Neural cell (in vitro differentiated cells): ENCODE data around the gene USP20. TPM values are rescaled to one million over a fixed set of nuclear protein-coding genes. Genes with fewer than 3 reads are reported as not detected.
"Not testable (repeated sequence)": the region's sequence is repeated elsewhere in the genome, so short reads cannot be mapped to it uniquely, and the experiment has no call there.

ENCODE experiments used
- H2AFZ ChIP-seq: fragments of 200-600, 300-800 bp; sonication (generic), shearing (Covaris generic); 2 replicates; pipeline ENCODE4 v1.6.0; 2014; ENCODE audit warnings: low read depth, mild to moderate bottlenecking, antibody characterized with exemption, low read length, moderate library complexity
- H3F3A ChIP-seq: fragments of 200-600 bp; shearing (Covaris generic); 2 replicates; pipeline ENCODE4 v1.6.1; 2016; ENCODE audit warnings: mild to moderate bottlenecking, moderate library complexity, mixed read lengths, antibody characterized with exemption, low read length; ENCODE audit not compliant: insufficient read depth, poor library complexity, severe bottlenecking
- H3K27ac ChIP-seq: fragments of 200-600, 300-800 bp; sonication (generic), shearing (Covaris generic); 2 replicates; pipeline ENCODE4 v1.5.1; 2014; ENCODE audit warnings: mild to moderate bottlenecking, low read length, moderate library complexity
- H3K27me3 ChIP-seq: fragments of 300-800, 200-600 bp; sonication (generic), shearing (Covaris generic); 2 replicates; pipeline ENCODE4 v1.6.0; 2014; ENCODE audit warnings: mild to moderate bottlenecking, low read depth, low read length, moderate library complexity; ENCODE audit not compliant: insufficient read depth
- H3K36me3 ChIP-seq: fragments of 300-800, 200-600 bp; sonication (generic), shearing (Covaris generic); 2 replicates; pipeline ENCODE4 v1.5.1; 2014; ENCODE audit warnings: mild to moderate bottlenecking, antibody characterized with exemption, low read length, moderate library complexity; ENCODE audit not compliant: insufficient read depth
- H3K4me2 ChIP-seq: fragments of 300-800, 200-600 bp; sonication (generic), shearing (Covaris generic); 2 replicates; pipeline ENCODE4 v1.6.0; 2014; ENCODE audit warnings: mild to moderate bottlenecking, low read length
- H3K4me3 ChIP-seq: fragments of 300-800, 200-600 bp; sonication (generic), shearing (Covaris generic); 2 replicates; pipeline ENCODE4 v1.5.1; 2014; ENCODE audit warnings: mild to moderate bottlenecking, low read length, moderate library complexity
- H3K79me2 ChIP-seq: fragments of 200-600 bp; shearing (Covaris generic); replicated peaks from 2 replicates; pipeline ENCODE4 v1.6.0; 2014; ENCODE audit warnings: mild to moderate bottlenecking, low read length, moderate library complexity; ENCODE audit not compliant: insufficient read depth
- H3K9ac ChIP-seq: fragments of 300-800, 200-600 bp; sonication (generic), shearing (Covaris generic); 2 replicates; pipeline ENCODE4 v1.6.1; 2016; ENCODE audit warnings: mild to moderate bottlenecking, low read length, mixed read lengths
- H3K9me2 ChIP-seq: fragments of 200-600 bp; shearing (Covaris generic); 2 replicates; pipeline ENCODE4 v1.6.1; 2016; ENCODE audit warnings: mild to moderate bottlenecking, low read length, mixed read lengths; ENCODE audit not compliant: insufficient read depth
- H3K9me3 ChIP-seq: fragments of 200-600, 300-800 bp; sonication (generic), shearing (Covaris generic); 2 replicates; pipeline ENCODE4 v1.6.1; 2016; ENCODE audit warnings: mild to moderate bottlenecking, mixed run types, low read length, moderate library complexity, mixed read lengths
- H4K20me1 ChIP-seq: fragments of 200-600 bp; shearing (Covaris generic); 2 replicates; pipeline ENCODE4 v1.6.1; 2016; ENCODE audit warnings: mild to moderate bottlenecking, mixed run types; ENCODE audit not compliant: insufficient read depth
- EP300 ChIP-seq: fragments of 450-650 bp; conservative IDR thresholded peaks from 2 replicates; pipeline ENCODE4 v1.6.1; 2014; ENCODE audit warnings: antibody characterized with exemption, mild to moderate bottlenecking, moderate library complexity; ENCODE audit not compliant: poor library complexity, severe bottlenecking
- EZH2 ChIP-seq: fragments of 200-600, 300-800 bp; shearing (Covaris generic), sonication (generic); IDR thresholded peaks from 2 replicates; pipeline ENCODE4 v1.6.1; 2014; ENCODE audit warnings: antibody characterized with exemption, low read length, borderline replicate concordance, mild to moderate bottlenecking; ENCODE audit not compliant: insufficient read depth, poor library complexity, severe bottlenecking
- MXI1 ChIP-seq: fragments of 450-650 bp; conservative IDR thresholded peaks from 2 replicates; pipeline ENCODE4 v1.6.1; 2014; ENCODE audit warnings: antibody characterized with exemption, mild to moderate bottlenecking; ENCODE audit not compliant: poor library complexity, severe bottlenecking
- POLR2AphosphoS5 ChIP-seq: IDR thresholded peaks from 2 replicates; pipeline ENCODE4 v1.6.1; 2012
- RAD21 ChIP-seq: fragments of 450-650 bp; conservative IDR thresholded peaks from 2 replicates; pipeline ENCODE4 v1.6.1; 2014; ENCODE audit warnings: antibody characterized with exemption, mild to moderate bottlenecking, moderate library complexity
- SMC3 ChIP-seq: fragments of 450-650 bp; conservative IDR thresholded peaks from 2 replicates; pipeline ENCODE4 v1.6.1; 2014; ENCODE audit warnings: antibody characterized with exemption, mild to moderate bottlenecking, moderate library complexity; ENCODE audit not compliant: poor library complexity
- TAF1 ChIP-seq: IDR thresholded peaks from 2 replicates; pipeline ENCODE4 v1.6.1; 2012; ENCODE audit warnings: low read depth
- polyA plus RNA-seq: library from polyadenylated mRNA; depleted of rRNA; stranded (reverse); fragments of >200 nt; gene quantifications from 2 replicates; pipeline ENCODE4 v1.2.3, GENCODE V29; 2014
- TF ChIP-seq, protein P1 (sequence below): fragments of 450-650 bp; IDR thresholded peaks from 2 replicates; pipeline ENCODE4 v1.5.1; 2014; ENCODE audit warnings: antibody characterized with exemption, mild to moderate bottlenecking, moderate library complexity; ENCODE audit not compliant: poor library complexity, severe bottlenecking
- TF ChIP-seq, protein P2 (sequence below): IDR thresholded peaks from 2 replicates; pipeline ENCODE4 v1.6.1; 2012; ENCODE audit warnings: borderline replicate concordance

USP20 gene
- polyA plus RNA-seq, 1 donor from 2014 or later, result 39.8 TPM

DNA sequence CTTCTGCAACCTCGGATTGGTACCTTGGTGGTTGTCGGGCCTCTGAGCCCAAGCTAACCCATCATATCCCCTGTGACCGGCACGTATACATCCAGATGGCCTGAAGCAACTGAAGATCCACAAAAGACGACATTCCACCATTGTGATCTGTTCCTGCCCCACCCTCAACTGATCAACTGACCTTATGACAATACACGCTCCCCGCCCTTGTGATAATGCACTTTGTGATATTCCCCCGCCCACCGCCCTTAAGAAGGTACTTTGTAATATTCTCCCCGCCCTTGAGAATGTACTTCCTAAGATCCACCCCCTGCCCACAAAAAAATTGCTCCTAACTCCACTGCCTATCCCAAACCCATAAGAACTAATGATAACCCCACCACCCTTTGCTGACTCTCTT, 48.8 kb upstream of the USP20 start:
- TF ChIP-seq TAF1, result no peak
- no peak for TF ChIP-seq EP300
- TF ChIP-seq, protein P1, sequence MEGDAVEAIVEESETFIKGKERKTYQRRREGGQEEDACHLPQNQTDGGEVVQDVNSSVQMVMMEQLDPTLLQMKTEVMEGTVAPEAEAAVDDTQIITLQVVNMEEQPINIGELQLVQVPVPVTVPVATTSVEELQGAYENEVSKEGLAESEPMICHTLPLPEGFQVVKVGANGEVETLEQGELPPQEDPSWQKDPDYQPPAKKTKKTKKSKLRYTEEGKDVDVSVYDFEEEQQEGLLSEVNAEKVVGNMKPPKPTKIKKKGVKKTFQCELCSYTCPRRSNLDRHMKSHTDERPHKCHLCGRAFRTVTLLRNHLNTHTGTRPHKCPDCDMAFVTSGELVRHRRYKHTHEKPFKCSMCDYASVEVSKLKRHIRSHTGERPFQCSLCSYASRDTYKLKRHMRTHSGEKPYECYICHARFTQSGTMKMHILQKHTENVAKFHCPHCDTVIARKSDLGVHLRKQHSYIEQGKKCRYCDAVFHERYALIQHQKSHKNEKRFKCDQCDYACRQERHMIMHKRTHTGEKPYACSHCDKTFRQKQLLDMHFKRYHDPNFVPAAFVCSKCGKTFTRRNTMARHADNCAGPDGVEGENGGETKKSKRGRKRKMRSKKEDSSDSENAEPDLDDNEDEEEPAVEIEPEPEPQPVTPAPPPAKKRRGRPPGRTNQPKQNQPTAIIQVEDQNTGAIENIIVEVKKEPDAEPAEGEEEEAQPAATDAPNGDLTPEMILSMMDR, result no peak
- TF ChIP-seq SMC3, result no peak
- Histone ChIP-seq H2AFZ (no peak overlapping the region), H3K27me3 (no peaks in the 10 kb centered on the region), H3K4me2 (no peak overlapping the region), H3K9ac (no peak overlapping the region), H3K9me2 (no peaks in the 10 kb centered on the region), H3K36me3 (no peaks in the 10 kb centered on the region), H4K20me1 (no peaks in the 10 kb centered on the region), H3K79me2 (no peaks in the 10 kb centered on the region), H3K4me3 (no peak overlapping the region), H3K9me3 (no peaks in the 10 kb centered on the region), H3F3A (no peaks in the 10 kb centered on the region), H3K27ac (no peak overlapping the region)

- no peaks in the 10 kb centered on the region for H3K79me2 ChIP-seq
- H2AFZ ChIP-seq, result no peak overlapping the region
- H3K9me2 ChIP-seq, result no peaks in the 10 kb centered on the region
- H3K27me3 ChIP-seq, result no peaks in the 10 kb centered on the region
- H3K4me3 ChIP-seq, result no peak overlapping the region
- H3F3A ChIP-seq, result no peaks in the 10 kb centered on the region
- no peak overlapping the region for H3K27ac ChIP-seq
- H4K20me1 ChIP-seq, result no peaks in the 10 kb centered on the region
- H3K9me3 ChIP-seq, result no peaks in the 10 kb centered on the region
- TF ChIP-seq POLR2AphosphoS5, result no peak
- TF ChIP-seq, protein P2, sequence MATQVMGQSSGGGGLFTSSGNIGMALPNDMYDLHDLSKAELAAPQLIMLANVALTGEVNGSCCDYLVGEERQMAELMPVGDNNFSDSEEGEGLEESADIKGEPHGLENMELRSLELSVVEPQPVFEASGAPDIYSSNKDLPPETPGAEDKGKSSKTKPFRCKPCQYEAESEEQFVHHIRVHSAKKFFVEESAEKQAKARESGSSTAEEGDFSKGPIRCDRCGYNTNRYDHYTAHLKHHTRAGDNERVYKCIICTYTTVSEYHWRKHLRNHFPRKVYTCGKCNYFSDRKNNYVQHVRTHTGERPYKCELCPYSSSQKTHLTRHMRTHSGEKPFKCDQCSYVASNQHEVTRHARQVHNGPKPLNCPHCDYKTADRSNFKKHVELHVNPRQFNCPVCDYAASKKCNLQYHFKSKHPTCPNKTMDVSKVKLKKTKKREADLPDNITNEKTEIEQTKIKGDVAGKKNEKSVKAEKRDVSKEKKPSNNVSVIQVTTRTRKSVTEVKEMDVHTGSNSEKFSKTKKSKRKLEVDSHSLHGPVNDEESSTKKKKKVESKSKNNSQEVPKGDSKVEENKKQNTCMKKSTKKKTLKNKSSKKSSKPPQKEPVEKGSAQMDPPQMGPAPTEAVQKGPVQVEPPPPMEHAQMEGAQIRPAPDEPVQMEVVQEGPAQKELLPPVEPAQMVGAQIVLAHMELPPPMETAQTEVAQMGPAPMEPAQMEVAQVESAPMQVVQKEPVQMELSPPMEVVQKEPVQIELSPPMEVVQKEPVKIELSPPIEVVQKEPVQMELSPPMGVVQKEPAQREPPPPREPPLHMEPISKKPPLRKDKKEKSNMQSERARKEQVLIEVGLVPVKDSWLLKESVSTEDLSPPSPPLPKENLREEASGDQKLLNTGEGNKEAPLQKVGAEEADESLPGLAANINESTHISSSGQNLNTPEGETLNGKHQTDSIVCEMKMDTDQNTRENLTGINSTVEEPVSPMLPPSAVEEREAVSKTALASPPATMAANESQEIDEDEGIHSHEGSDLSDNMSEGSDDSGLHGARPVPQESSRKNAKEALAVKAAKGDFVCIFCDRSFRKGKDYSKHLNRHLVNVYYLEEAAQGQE, result no peak
- no peak for TF ChIP-seq SMC3
- no peak for TF ChIP-seq TAF1
- TF ChIP-seq EP300, result no peak
- no peak for TF ChIP-seq RAD21
- TF ChIP-seq MXI1, result no peak
- TF ChIP-seq EZH2, result no peak
- TF ChIP-seq, protein P1, result no peak
- no peak overlapping the region for H3K4me2 ChIP-seq
- no peak overlapping the region for H3K9ac ChIP-seq
- H3K36me3 ChIP-seq, result no peaks in the 10 kb centered on the region
Observed at GRCh38 chr9:129794549-129794948, 40.7 kb upstream of the USP20 start.

- H3K36me3 ChIP-seq, H3K9me3 ChIP-seq, H4K20me1 ChIP-seq, H3K79me2 ChIP-seq, H3K4me2 ChIP-seq, H3K9me2 ChIP-seq, H3K9ac ChIP-seq, H3K27ac ChIP-seq, H3F3A ChIP-seq, H3K27me3 ChIP-seq, H2AFZ ChIP-seq, H3K4me3 ChIP-seq: not testable (repeated sequence)
Observed at GRCh38 chr9:129796029-129796428, 39.2 kb upstream of the USP20 start.
